ENCODE measurements around the gene OSBPL2.

The OSBPL2 gene

GRCh38 chr20:62308102-62308822, 69.9 kb downstream of the OSBPL2 start:
- in situ Hi-C loops (cut with MboI; ENCODE audit: low sequenced_read_pairs): no loop called here

GRCh38 chr20:62309198-62309944, 71.0 kb downstream of the OSBPL2 start:
- in situ Hi-C loops (cut with MboI; ENCODE audit: low sequenced_read_pairs): no loop called here

- in situ Hi-C loops (cut with MboI; ENCODE audit: low sequenced_read_pairs): no loop called here
Measured at GRCh38 chr20:62309947-62310756, 71.8 kb downstream of the OSBPL2 start.

- in situ Hi-C loops (cut with MboI; ENCODE audit: low sequenced_read_pairs): no loop called here
Measured at GRCh38 chr20:62310757-62311121, 72.4 kb downstream of the OSBPL2 start.

GRCh38 chr20:62311150-62311549, 72.8 kb downstream of the OSBPL2 start:
- in situ Hi-C loops (cut with MboI; ENCODE audit: low sequenced_read_pairs): no loop called here

- in situ Hi-C loops (cut with MboI; ENCODE audit: low sequenced_read_pairs): no loop called here
Measured at GRCh38 chr20:62311832-62312661, 73.7 kb downstream of the OSBPL2 start.

GRCh38 chr20:62312662-62312977, 74.3 kb downstream of the OSBPL2 start:
- in situ Hi-C loops (cut with MboI; ENCODE audit: low sequenced_read_pairs): no loop called here

- in situ Hi-C loops (cut with MboI; ENCODE audit: low sequenced_read_pairs): no loop called here
Measured at GRCh38 chr20:62313021-62313420, 74.7 kb downstream of the OSBPL2 start.

- in situ Hi-C loops (cut with MboI; ENCODE audit: low sequenced_read_pairs): no loop called here
Measured at GRCh38 chr20:62313460-62314338, 75.4 kb downstream of the OSBPL2 start.

- in situ Hi-C loops (cut with MboI; ENCODE audit: low sequenced_read_pairs): no loop called here
Measured at GRCh38 chr20:62314339-62314638, 76.0 kb downstream of the OSBPL2 start.

- in situ Hi-C loops (cut with MboI; ENCODE audit: low sequenced_read_pairs): no loop called here
Measured at GRCh38 chr20:62314711-62315302, 76.5 kb downstream of the OSBPL2 start.

- in situ Hi-C loops (cut with MboI; ENCODE audit: low sequenced_read_pairs): no loop called here
Measured at GRCh38 chr20:62315773-62316172, 77.5 kb downstream of the OSBPL2 start.

- in situ Hi-C loops (cut with MboI; ENCODE audit: low sequenced_read_pairs): no loop called here
Measured at GRCh38 chr20:62316331-62317166, 78.2 kb downstream of the OSBPL2 start.

GRCh38 chr20:62317167-62317655, 78.9 kb downstream of the OSBPL2 start:
- in situ Hi-C loops (cut with MboI; ENCODE audit: low sequenced_read_pairs): no loop called here

- in situ Hi-C loops (cut with MboI; ENCODE audit: low sequenced_read_pairs): no loop called here
Measured at GRCh38 chr20:62318400-62319345, 80.4 kb downstream of the OSBPL2 start.

- in situ Hi-C loops (cut with MboI; ENCODE audit: low sequenced_read_pairs): no loop called here
Measured at GRCh38 chr20:62319346-62319909, 81.1 kb downstream of the OSBPL2 start.
